Astrocyte (in vitro differentiated cells and primary cell): ENCODE measurements around the gene ADGRB2. TPM values are rescaled to one million over a fixed set of nuclear protein-coding genes. Genes with fewer than 3 reads are reported as not detected.

Source experiments
- DNase-seq: peaks from one replicate; pipeline ENCODE4 v3.0.0-alpha.2; 2010; ENCODE audit warnings: low read depth
- FAIRE-seq: peaks from 2 replicates; lab custom pipeline; 2011; peaks lifted over from hg19 to GRCh38; lab: Jason Lieb, UNC
- H2AFZ ChIP-seq: 2 replicates; pipeline ENCODE4 v1.6.0; 2012; ENCODE audit warnings: low read depth, low read length, inconsistent platforms
- H3K27ac ChIP-seq: 2 replicates; pipeline ENCODE4 v1.5.1; 2011; ENCODE audit warnings: low read depth, low read length, inconsistent platforms
- H3K27me3 ChIP-seq: 2 replicates; pipeline ENCODE4 v1.6.0; 2011; ENCODE audit warnings: low read length, inconsistent platforms; ENCODE audit not compliant: insufficient read depth
- H3K36me3 ChIP-seq: 2 replicates; pipeline ENCODE4 v1.5.1; 2011; ENCODE audit warnings: low read length, inconsistent platforms; ENCODE audit not compliant: insufficient read depth
- H3K4me1 ChIP-seq: 2 replicates; pipeline ENCODE4 v1.5.1; 2011; ENCODE audit warnings: low read length, inconsistent platforms; ENCODE audit not compliant: insufficient read depth
- H3K4me2 ChIP-seq: 2 replicates; pipeline ENCODE4 v1.6.0; 2012; ENCODE audit warnings: low read length, inconsistent platforms
- H3K4me3 ChIP-seq: 2 replicates; pipeline ENCODE4 v1.5.1; 2011; ENCODE audit warnings: low read depth, mild to moderate bottlenecking, low read length, inconsistent platforms; ENCODE audit not compliant: insufficient read depth
- H3K79me2 ChIP-seq: 2 replicates; pipeline ENCODE4 v1.6.0; 2012; ENCODE audit warnings: mild to moderate bottlenecking, low read length, inconsistent platforms; ENCODE audit not compliant: insufficient read depth
- H3K9ac ChIP-seq: 2 replicates; pipeline ENCODE4 v1.6.0; 2012; ENCODE audit warnings: mild to moderate bottlenecking, low read length, inconsistent platforms
- H3K9me3 ChIP-seq: 2 replicates; pipeline ENCODE4 v1.5.1; 2012; ENCODE audit warnings: low read depth, mild to moderate bottlenecking, low read length, inconsistent platforms; ENCODE audit not compliant: insufficient read depth
- H4K20me1 ChIP-seq: 2 replicates; pipeline ENCODE4 v1.6.0; 2012; ENCODE audit warnings: low read length, inconsistent platforms; ENCODE audit not compliant: insufficient read depth
- H3K27ac Mint-ChIP-seq: one replicate; pipeline ENCODE4 v1.8.0; 2021; ENCODE audit warnings: mild to moderate bottlenecking, mixed read lengths; ENCODE audit not compliant: unreplicated experiment
- H3K27me3 Mint-ChIP-seq: one replicate; pipeline ENCODE4 v1.8.0; 2021; ENCODE audit warnings: low read depth, mixed read lengths; ENCODE audit not compliant: unreplicated experiment
- H3K36me3 Mint-ChIP-seq: one replicate; pipeline ENCODE4 v1.8.0; 2021; ENCODE audit warnings: low read depth, mixed read lengths; ENCODE audit not compliant: unreplicated experiment
- H3K4me1 Mint-ChIP-seq: one replicate; pipeline ENCODE4 v1.8.0; 2021; ENCODE audit warnings: low read depth, mixed read lengths; ENCODE audit not compliant: unreplicated experiment
- H3K4me3 Mint-ChIP-seq: one replicate; pipeline ENCODE4 v1.8.0; 2021; ENCODE audit warnings: mild to moderate bottlenecking, moderate library complexity, mixed read lengths; ENCODE audit not compliant: unreplicated experiment
- H3K9me3 Mint-ChIP-seq: one replicate; pipeline ENCODE4 v1.8.0; 2021; ENCODE audit warnings: mild to moderate bottlenecking, mixed read lengths; ENCODE audit not compliant: unreplicated experiment
- CTCF ChIP-seq: IDR thresholded peaks from 2 replicates; pipeline ENCODE4 v1.5.1; 2011; ENCODE audit warnings: low read depth, mild to moderate bottlenecking, inconsistent platforms, low read length, moderate library complexity; ENCODE audit not compliant: insufficient read depth
- EZH2 ChIP-seq: IDR thresholded peaks from 2 replicates; pipeline ENCODE4 v1.6.1; 2012; ENCODE audit warnings: mild to moderate bottlenecking, low read length, inconsistent platforms; ENCODE audit not compliant: insufficient read depth
- total RNA-seq: library from RNA; stranded (reverse); gene quantifications from 2 replicates; pipeline ENCODE4 v1.2.1, GENCODE V29; 2021

The ADGRB2 gene
- total RNA-seq, 1 donor from 2014 or later = 25.8 TPM

- no peaks in the 10 kb centered on the region for H3K9me3 ChIP-seq
- H3K9ac ChIP-seq = no peak overlapping the region
- DNase-seq (no peak), FAIRE-seq (no peak)
- no peak for TF ChIP-seq EZH2
- TF ChIP-seq CTCF = peak; percentile 24
- peaks cover 8% of the 10 kb centered on the region for H4K20me1 ChIP-seq
- H3K27ac ChIP-seq = no peak overlapping the region
- Mint-ChIP-seq H3K36me3 (no peaks in the 10 kb centered on the region), H3K4me1 (peaks cover 12% of the 10 kb centered on the region), H3K27ac (no peak overlapping the region), H3K4me3 (peak overlapping the region; percentile 76), H3K9me3 (no peaks in the 10 kb centered on the region), H3K27me3 (peaks cover 35% of the 10 kb centered on the region)
- H3K36me3 ChIP-seq = no peaks in the 10 kb centered on the region
- H2AFZ ChIP-seq = no peak overlapping the region
- peak overlapping the region; percentile 86 for H3K4me2 ChIP-seq
- no peaks in the 10 kb centered on the region for H3K27me3 ChIP-seq
- peaks cover 37% of the 10 kb centered on the region for H3K4me1 ChIP-seq
- H3K79me2 ChIP-seq = peaks cover 2% of the 10 kb centered on the region
- H3K4me3 ChIP-seq = no peak overlapping the region
Observed at GRCh38 chr1:31765041-31765467, 914 bp upstream of the ADGRB2 start.

- no peaks in the 10 kb centered on the region for H3K27me3 ChIP-seq
- H3K9me3 ChIP-seq = no peaks in the 10 kb centered on the region
- peaks cover 14% of the 10 kb centered on the region for H4K20me1 ChIP-seq
- H3K4me1 ChIP-seq = peaks cover 45% of the 10 kb centered on the region
- H3K4me3 Mint-ChIP-seq = peak overlapping the region; percentile 89
- FAIRE-seq = no peak
- H3K27ac Mint-ChIP-seq = no peak overlapping the region
- H3K4me1 Mint-ChIP-seq = peaks cover 24% of the 10 kb centered on the region
- H3K9ac ChIP-seq = peak overlapping the region; percentile 55
- peaks cover 25% of the 10 kb centered on the region for H3K27me3 Mint-ChIP-seq
- peak overlapping the region; percentile 65 for H2AFZ ChIP-seq
- no peak overlapping the region for H3K27ac ChIP-seq
- no peaks in the 10 kb centered on the region for H3K36me3 ChIP-seq
- peaks cover 2% of the 10 kb centered on the region for H3K79me2 ChIP-seq
- TF ChIP-seq CTCF = no peak
- TF ChIP-seq EZH2 = no peak
- no peak for DNase-seq
- H3K9me3 Mint-ChIP-seq = no peaks in the 10 kb centered on the region
- peak overlapping the region; percentile 93 for H3K4me2 ChIP-seq
- H3K36me3 Mint-ChIP-seq = no peaks in the 10 kb centered on the region
- peak overlapping the region; percentile 61 for H3K4me3 ChIP-seq
Observed at GRCh38 chr1:31763671-31764311, 349 bp downstream of the ADGRB2 start.
